ENCODE data around the gene ANKRD45. TPM values are rescaled to one million over a fixed set of nuclear protein-coding genes. Genes with fewer than 3 reads are reported as not detected.
"Not testable (repeated sequence)": the region's sequence is repeated elsewhere in the genome, so short reads cannot be mapped to it uniquely, and the experiment has no call there.

Gene ANKRD45
- total RNA-seq, 1 experiment from 2014 or later: not detected

DNA sequence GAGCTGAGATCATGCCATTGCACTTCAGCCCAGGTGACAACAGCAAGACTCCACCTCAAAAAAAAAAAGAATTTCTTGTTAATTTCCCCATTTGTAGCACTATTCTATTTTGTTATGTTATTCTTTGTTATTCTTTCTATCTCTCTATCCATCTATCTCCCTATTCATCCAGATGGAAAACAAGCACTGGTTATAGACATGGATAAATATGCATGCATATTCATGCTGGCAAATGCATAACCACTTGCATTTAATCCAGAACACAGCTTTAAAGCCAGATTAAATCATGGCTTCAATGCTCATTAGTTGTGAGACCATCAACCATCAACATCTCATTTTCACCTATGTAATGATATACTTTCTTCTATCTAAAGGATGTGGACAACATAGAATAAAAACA, 23.6 kb upstream of the ANKRD45 start:
- Histone ChIP-seq H3K36me3 (ENCODE audit: control insufficient read depth, insufficient read depth, low read length) (no peaks in the 10 kb centered on the region), H3K27me3 (ENCODE audit: control insufficient read depth, insufficient read depth, low read length) (no peaks in the 10 kb centered on the region), H3K9me3 (ENCODE audit: control insufficient read depth, insufficient read depth, low read depth, low read length) (no peaks in the 10 kb centered on the region), H3K4me1 (ENCODE audit: control insufficient read depth, insufficient read depth, low read length) (no peaks in the 10 kb centered on the region), H3K4me3 (ENCODE audit: low read depth in 2 of 2, low read length in 2 of 2) (no peak overlapping the region), H3K27ac (ENCODE audit: low read length) (no peak overlapping the region)
- ATAC-seq (no peak), DNase-seq (ENCODE audit: low read depth, low spot score) (no peak)
- TF ChIP-seq SIN3A (IDR thresholded peaks at IDR 0.05; ENCODE audit: borderline replicate concordance, insufficient read depth, low read depth, low read length) (no peak), POLR2AphosphoS5 (IDR thresholded peaks at IDR 0.05; ENCODE audit: low read depth, low read length) (no peak), TCF7L2 (IDR thresholded peaks at IDR 0.05; ENCODE audit: low read depth, low read length) (no peak)
- TF ChIP-seq, protein P1, sequence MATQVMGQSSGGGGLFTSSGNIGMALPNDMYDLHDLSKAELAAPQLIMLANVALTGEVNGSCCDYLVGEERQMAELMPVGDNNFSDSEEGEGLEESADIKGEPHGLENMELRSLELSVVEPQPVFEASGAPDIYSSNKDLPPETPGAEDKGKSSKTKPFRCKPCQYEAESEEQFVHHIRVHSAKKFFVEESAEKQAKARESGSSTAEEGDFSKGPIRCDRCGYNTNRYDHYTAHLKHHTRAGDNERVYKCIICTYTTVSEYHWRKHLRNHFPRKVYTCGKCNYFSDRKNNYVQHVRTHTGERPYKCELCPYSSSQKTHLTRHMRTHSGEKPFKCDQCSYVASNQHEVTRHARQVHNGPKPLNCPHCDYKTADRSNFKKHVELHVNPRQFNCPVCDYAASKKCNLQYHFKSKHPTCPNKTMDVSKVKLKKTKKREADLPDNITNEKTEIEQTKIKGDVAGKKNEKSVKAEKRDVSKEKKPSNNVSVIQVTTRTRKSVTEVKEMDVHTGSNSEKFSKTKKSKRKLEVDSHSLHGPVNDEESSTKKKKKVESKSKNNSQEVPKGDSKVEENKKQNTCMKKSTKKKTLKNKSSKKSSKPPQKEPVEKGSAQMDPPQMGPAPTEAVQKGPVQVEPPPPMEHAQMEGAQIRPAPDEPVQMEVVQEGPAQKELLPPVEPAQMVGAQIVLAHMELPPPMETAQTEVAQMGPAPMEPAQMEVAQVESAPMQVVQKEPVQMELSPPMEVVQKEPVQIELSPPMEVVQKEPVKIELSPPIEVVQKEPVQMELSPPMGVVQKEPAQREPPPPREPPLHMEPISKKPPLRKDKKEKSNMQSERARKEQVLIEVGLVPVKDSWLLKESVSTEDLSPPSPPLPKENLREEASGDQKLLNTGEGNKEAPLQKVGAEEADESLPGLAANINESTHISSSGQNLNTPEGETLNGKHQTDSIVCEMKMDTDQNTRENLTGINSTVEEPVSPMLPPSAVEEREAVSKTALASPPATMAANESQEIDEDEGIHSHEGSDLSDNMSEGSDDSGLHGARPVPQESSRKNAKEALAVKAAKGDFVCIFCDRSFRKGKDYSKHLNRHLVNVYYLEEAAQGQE (IDR thresholded peaks at IDR 0.05; ENCODE audit: insufficient read depth in 1 of 2, low read depth in 2 of 2, low read length in 1 of 2): no peak
- TF ChIP-seq, protein P2, sequence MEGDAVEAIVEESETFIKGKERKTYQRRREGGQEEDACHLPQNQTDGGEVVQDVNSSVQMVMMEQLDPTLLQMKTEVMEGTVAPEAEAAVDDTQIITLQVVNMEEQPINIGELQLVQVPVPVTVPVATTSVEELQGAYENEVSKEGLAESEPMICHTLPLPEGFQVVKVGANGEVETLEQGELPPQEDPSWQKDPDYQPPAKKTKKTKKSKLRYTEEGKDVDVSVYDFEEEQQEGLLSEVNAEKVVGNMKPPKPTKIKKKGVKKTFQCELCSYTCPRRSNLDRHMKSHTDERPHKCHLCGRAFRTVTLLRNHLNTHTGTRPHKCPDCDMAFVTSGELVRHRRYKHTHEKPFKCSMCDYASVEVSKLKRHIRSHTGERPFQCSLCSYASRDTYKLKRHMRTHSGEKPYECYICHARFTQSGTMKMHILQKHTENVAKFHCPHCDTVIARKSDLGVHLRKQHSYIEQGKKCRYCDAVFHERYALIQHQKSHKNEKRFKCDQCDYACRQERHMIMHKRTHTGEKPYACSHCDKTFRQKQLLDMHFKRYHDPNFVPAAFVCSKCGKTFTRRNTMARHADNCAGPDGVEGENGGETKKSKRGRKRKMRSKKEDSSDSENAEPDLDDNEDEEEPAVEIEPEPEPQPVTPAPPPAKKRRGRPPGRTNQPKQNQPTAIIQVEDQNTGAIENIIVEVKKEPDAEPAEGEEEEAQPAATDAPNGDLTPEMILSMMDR (IDR thresholded peaks at IDR 0.05): no peak
- CTCF ChIA-PET: no interaction called here
- POLR2A ChIA-PET: no interaction called here
- intact Hi-C loops (cut with micrococcal nuclease; ENCODE audit: unreplicated experiment): no loop called here
- in situ Hi-C loops (cut with HindIII; ENCODE audit: low pct_unique_long_range_greater_than_20kb, low sequenced_read_pairs): no loop called here
- no TSS peak for BruUV-seq (replicated peaks)

DNA sequence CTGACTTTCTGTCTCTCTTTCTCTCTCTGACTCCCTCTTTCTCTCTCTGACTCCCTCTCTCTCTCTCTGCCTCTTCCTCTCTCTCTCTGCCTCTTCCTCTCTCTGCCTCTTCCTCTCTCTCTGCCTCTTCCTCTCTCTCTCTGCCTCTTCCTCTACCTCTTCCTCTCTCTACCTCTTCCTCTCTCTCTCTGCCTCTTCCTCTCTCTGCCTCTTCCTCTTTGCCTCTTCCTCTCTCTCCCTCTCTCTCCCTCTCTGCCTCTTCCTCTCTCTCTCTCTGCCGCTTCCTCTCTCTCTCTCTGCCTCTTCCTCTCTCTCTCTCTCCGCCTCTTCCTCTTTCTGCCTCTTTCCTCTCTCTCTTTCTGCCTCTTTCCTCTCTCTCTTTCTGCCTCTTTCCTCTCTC, 18.6 kb upstream of the ANKRD45 start:
- Histone ChIP-seq H3K9me3 (ENCODE audit: control insufficient read depth, insufficient read depth, low read depth, low read length) (no peaks in the 10 kb centered on the region), H3K36me3 (ENCODE audit: control insufficient read depth, insufficient read depth, low read length) (no peaks in the 10 kb centered on the region), H3K4me1 (ENCODE audit: control insufficient read depth, insufficient read depth, low read length) (no peaks in the 10 kb centered on the region), H3K4me3 (ENCODE audit: low read depth in 2 of 2, low read length in 2 of 2) (no peak overlapping the region), H3K27me3 (ENCODE audit: control insufficient read depth, insufficient read depth, low read length) (no peaks in the 10 kb centered on the region), H3K27ac (ENCODE audit: low read length) (no peak overlapping the region)
- BruUV-seq (replicated peaks): no TSS peak
- ChIA-PET POLR2A (no interaction called here), CTCF (no interaction called here)
- in situ Hi-C loops (cut with HindIII; ENCODE audit: low pct_unique_long_range_greater_than_20kb, low sequenced_read_pairs): no loop called here
- TF ChIP-seq TCF7L2 (IDR thresholded peaks at IDR 0.05; ENCODE audit: low read depth, low read length) (no peak), POLR2AphosphoS5 (IDR thresholded peaks at IDR 0.05; ENCODE audit: low read depth, low read length) (no peak), SIN3A (IDR thresholded peaks at IDR 0.05; ENCODE audit: borderline replicate concordance, insufficient read depth, low read depth, low read length) (no peak)
- TF ChIP-seq, protein P2 (IDR thresholded peaks at IDR 0.05): no peak
- TF ChIP-seq, protein P1 (IDR thresholded peaks at IDR 0.05; ENCODE audit: insufficient read depth in 1 of 2, low read depth in 2 of 2, low read length in 1 of 2): no peak
- no peak for ATAC-seq
- no peak for DNase-seq (ENCODE audit: low read depth, low spot score)
- intact Hi-C loops (cut with micrococcal nuclease; ENCODE audit: unreplicated experiment): no loop called here

DNA sequence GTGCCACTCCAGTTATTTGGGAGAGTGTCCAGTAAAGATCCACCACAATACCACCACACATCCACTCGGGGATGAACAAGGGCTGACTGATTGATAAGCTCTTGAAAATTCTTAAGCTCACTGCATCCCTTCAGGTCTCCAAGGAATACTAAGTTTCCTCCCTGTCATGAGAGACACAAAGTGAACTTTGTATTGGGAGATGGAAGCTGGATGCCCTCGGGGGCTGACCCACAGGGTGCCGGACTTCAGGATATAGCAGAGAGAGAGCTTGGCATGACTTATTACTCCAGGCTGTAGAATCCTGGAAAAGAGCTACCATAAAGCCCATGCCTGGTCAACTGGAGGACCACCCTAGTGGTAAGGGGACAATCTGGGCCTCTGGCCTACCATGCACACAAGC, 15.5 kb upstream of the ANKRD45 start:
- H3K36me3 ChIP-seq (ENCODE audit: control insufficient read depth, insufficient read depth, low read length); in situ Hi-C loops (cut with HindIII; ENCODE audit: low pct_unique_long_range_greater_than_20kb, low sequenced_read_pairs); H3K27ac ChIP-seq (ENCODE audit: low read length); H3K4me3 ChIP-seq (ENCODE audit: low read depth in 2 of 2, low read length in 2 of 2); H3K9me3 ChIP-seq (ENCODE audit: control insufficient read depth, insufficient read depth, low read depth, low read length); POLR2A ChIA-PET; ATAC-seq; H3K4me1 ChIP-seq (ENCODE audit: control insufficient read depth, insufficient read depth, low read length); intact Hi-C loops (cut with micrococcal nuclease; ENCODE audit: unreplicated experiment); H3K27me3 ChIP-seq (ENCODE audit: control insufficient read depth, insufficient read depth, low read length); BruUV-seq (replicated peaks); CTCF ChIA-PET; DNase-seq (ENCODE audit: low read depth, low spot score): not testable (repeated sequence)

DNA sequence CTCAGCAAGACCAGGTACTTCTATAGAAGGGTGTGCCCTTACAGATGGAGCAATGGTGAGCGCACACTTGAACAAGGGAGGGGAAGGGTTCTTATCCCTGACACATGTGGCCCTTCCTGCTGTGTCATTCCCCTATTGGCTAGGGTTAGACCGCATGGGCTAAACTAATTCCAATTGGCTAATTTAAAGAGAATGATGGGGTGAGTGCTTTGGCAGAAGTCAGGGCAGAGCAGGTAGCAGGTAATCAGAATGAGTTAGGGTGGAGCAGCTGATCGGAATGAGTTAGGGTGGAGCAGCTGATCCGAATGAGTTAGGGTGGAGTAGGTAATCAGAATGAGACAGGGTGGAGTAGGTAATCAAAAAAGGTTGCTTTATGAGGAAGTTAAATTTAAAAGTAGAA, 14.2 kb upstream of the ANKRD45 start:
- H3K9me3 ChIP-seq (ENCODE audit: control insufficient read depth, insufficient read depth, low read depth, low read length); ATAC-seq; H3K36me3 ChIP-seq (ENCODE audit: control insufficient read depth, insufficient read depth, low read length); BruUV-seq (replicated peaks); in situ Hi-C loops (cut with HindIII; ENCODE audit: low pct_unique_long_range_greater_than_20kb, low sequenced_read_pairs); intact Hi-C loops (cut with micrococcal nuclease; ENCODE audit: unreplicated experiment); CTCF ChIA-PET; H3K27me3 ChIP-seq (ENCODE audit: control insufficient read depth, insufficient read depth, low read length); DNase-seq (ENCODE audit: low read depth, low spot score); POLR2A ChIA-PET; H3K27ac ChIP-seq (ENCODE audit: low read length); H3K4me3 ChIP-seq (ENCODE audit: low read depth in 2 of 2, low read length in 2 of 2); H3K4me1 ChIP-seq (ENCODE audit: control insufficient read depth, insufficient read depth, low read length): not testable (repeated sequence)
